ENCODE results near the gene AK3.
A peak's percentile ranks its signal among the peaks of the same experiment; 100 is the strongest.

The AK3 gene

DNA sequence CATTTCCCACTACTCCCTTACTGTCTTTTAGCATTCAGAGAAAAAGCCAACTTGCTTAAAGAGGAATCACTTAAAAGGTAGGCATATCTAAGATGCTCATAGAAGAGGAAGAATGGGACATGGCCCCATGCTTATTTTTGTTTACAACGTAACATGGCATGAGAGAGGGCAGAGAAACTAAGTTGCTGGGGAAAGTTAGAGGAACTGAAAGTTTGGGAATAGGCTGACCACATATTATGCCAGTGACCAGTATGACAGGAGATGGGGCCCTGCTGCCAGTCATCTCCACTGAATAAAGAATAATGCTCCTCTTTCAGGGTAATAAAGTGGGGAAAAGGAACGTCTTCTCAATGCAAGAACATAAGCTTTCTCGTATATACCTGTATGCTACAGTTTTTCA, 77.0 kb downstream of the AK3 start:
- peaks cover 38% of the 10 kb centered on the region for H3K4me1 ChIP-seq (ENCODE audit: insufficient read depth, poor library complexity, severe bottlenecking)
- H3K4me3 ChIP-seq (ENCODE audit: severe bottlenecking) = no peak overlapping the region
- DNase-seq (ENCODE audit: low spot score) (no peak), ATAC-seq (ENCODE audit: low read depth) (no peak)
- H3K27ac ChIP-seq (ENCODE audit: poor library complexity, severe bottlenecking) = no peak overlapping the region
- no peak for TF ChIP-seq CTCF (IDR thresholded peaks at IDR 0.05; ENCODE audit: poor library complexity, severe bottlenecking)
- no peaks in the 10 kb centered on the region for H3K36me3 ChIP-seq (ENCODE audit: low read depth)
- H3K27me3 ChIP-seq (ENCODE audit: insufficient read depth, poor library complexity, severe bottlenecking) = no peaks in the 10 kb centered on the region
- H3K9me3 ChIP-seq (ENCODE audit: severe bottlenecking) = no peaks in the 10 kb centered on the region

DNA sequence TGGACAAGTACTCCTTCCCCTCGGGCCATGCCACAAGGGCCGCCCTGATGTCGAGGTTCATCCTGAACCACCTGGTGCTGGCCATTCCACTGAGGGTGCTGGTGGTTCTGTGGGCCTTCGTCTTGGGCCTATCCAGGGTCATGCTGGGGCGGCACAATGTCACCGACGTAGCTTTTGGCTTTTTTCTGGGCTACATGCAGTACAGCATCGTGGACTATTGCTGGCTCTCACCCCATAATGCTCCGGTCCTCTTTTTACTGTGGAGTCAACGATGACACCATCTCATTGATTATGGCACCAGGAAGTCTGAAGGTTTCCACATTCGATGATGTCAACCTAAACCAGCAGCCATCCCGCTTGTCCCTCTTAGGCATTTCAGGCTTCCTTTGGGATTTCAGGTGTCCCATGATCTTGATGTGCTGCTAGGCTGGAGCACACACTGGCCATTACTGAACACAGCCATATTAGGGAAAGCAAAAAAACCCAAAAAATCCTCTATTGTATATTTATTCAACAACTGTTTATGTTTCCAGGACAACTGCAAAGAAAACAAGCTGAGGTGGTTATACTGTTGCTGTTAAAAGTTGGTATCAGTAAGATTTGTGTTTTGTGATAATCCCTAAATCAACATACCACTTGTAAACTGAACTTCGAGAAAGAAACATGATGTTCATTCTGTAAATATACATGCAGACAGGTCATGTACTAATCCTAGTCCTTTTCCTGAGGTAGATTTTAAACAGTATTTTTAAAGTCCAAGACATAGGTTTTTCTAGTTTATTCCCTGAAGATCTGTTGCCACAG, 77.8 kb downstream of the AK3 start:
- H3K9me3 ChIP-seq (ENCODE audit: severe bottlenecking) = no peaks in the 10 kb centered on the region
- no peaks in the 10 kb centered on the region for H3K27me3 ChIP-seq (ENCODE audit: insufficient read depth, poor library complexity, severe bottlenecking)
- peaks cover 38% of the 10 kb centered on the region for H3K4me1 ChIP-seq (ENCODE audit: insufficient read depth, poor library complexity, severe bottlenecking)
- no peak for TF ChIP-seq CTCF (IDR thresholded peaks at IDR 0.05; ENCODE audit: poor library complexity, severe bottlenecking)
- DNase-seq (ENCODE audit: low spot score) (no peak), ATAC-seq (ENCODE audit: low read depth) (no peak)
- H3K4me3 ChIP-seq (ENCODE audit: severe bottlenecking) = peak overlapping the region; percentile 73
- H3K27ac ChIP-seq (ENCODE audit: poor library complexity, severe bottlenecking) = no peak overlapping the region
- no peaks in the 10 kb centered on the region for H3K36me3 ChIP-seq (ENCODE audit: low read depth)

GRCh38 chr9:4662108-4662988, 78.7 kb downstream of the AK3 start, which contains the start of gene PLPP6:
TSS of gene PLPP6 (plus strand) at chr9:4662294. CDS start at chr9:4662376, 82 bp downstream.
- H3K4me1 ChIP-seq (ENCODE audit: insufficient read depth, poor library complexity, severe bottlenecking) = peaks cover 38% of the 10 kb centered on the region
- H3K27ac ChIP-seq (ENCODE audit: poor library complexity, severe bottlenecking) = peak within 1 kb of the TSS; percentile 34
- H3K27me3 ChIP-seq (ENCODE audit: insufficient read depth, poor library complexity, severe bottlenecking) = no peaks in the 10 kb centered on the region
- ATAC-seq (ENCODE audit: low read depth) = peak; percentile 92
- TF ChIP-seq CTCF (IDR thresholded peaks at IDR 0.05; ENCODE audit: poor library complexity, severe bottlenecking) = peak; percentile 74
- no peaks in the 10 kb centered on the region for H3K9me3 ChIP-seq (ENCODE audit: severe bottlenecking)
- DNase-seq (ENCODE audit: low spot score) = peak; percentile 91
- H3K4me3 ChIP-seq (ENCODE audit: severe bottlenecking) = peak within 1 kb of the TSS; percentile 73
- H3K36me3 ChIP-seq (ENCODE audit: low read depth) = no peaks in the 10 kb centered on the region

GRCh38 chr9:4661611-4662010, 79.4 kb downstream of the AK3 start:
- H3K4me3 ChIP-seq (ENCODE audit: severe bottlenecking) = peak overlapping the region; percentile 73
- no peaks in the 10 kb centered on the region for H3K9me3 ChIP-seq (ENCODE audit: severe bottlenecking)
- ATAC-seq (ENCODE audit: low read depth) (no peak; the same call in 2 of the 3 replicates), DNase-seq (ENCODE audit: low spot score) (no peak)
- H3K27ac ChIP-seq (ENCODE audit: poor library complexity, severe bottlenecking) = peak overlapping the region; percentile 19
- H3K4me1 ChIP-seq (ENCODE audit: insufficient read depth, poor library complexity, severe bottlenecking) = peaks cover 38% of the 10 kb centered on the region
- H3K36me3 ChIP-seq (ENCODE audit: low read depth) = no peaks in the 10 kb centered on the region
- no peak for TF ChIP-seq CTCF (IDR thresholded peaks at IDR 0.05; ENCODE audit: poor library complexity, severe bottlenecking)
- no peaks in the 10 kb centered on the region for H3K27me3 ChIP-seq (ENCODE audit: insufficient read depth, poor library complexity, severe bottlenecking)

Measured in RWPE2 (cell line).